CD4-positive, CD25-positive, alpha-beta regulatory T cell (primary cell): ENCODE measurements around the gene RFXAP. TPM values are rescaled to one million over a fixed set of nuclear protein-coding genes. Genes with fewer than 3 reads are reported as not detected.

Source experiments
- ATAC-seq, 2 donors: fragments of 150-1000 bp; cut with Tn5 transposase; one replicate each; pipeline ENCODE4 v1.10.0; 2021; ENCODE audit warnings: low read depth in 2 of 2, moderate number of reproducible peaks in 2 of 2, moderate library complexity in 1 of 2
- DNase-seq, 3 donors: peaks; one replicate each; pipeline versions ENCODE4 v3.0.0 to v3.0.0-alpha.2; 2012 to 2022; ENCODE audit warnings: mixed read lengths in 1 of 3
- H3K27ac ChIP-seq: one replicate; pipeline ENCODE4 v1.7.0; 2013; ENCODE audit warnings: mild to moderate bottlenecking, low read length; ENCODE audit not compliant: insufficient read depth, poor library complexity, severe bottlenecking
- H3K27me3 ChIP-seq: one replicate; pipeline ENCODE4 v1.7.0; 2013; ENCODE audit warnings: low read length; ENCODE audit not compliant: control insufficient read depth, insufficient read depth
- H3K36me3 ChIP-seq: one replicate; pipeline ENCODE4 v1.7.0; 2013; ENCODE audit warnings: mild to moderate bottlenecking, low read length, moderate library complexity; ENCODE audit not compliant: control insufficient read depth, insufficient read depth
- H3K4me1 ChIP-seq: 2 replicates; pipeline ENCODE4 v1.7.0; 2013; ENCODE audit warnings: mild to moderate bottlenecking, low read length; ENCODE audit not compliant: insufficient read depth, control insufficient read depth, poor library complexity, severe bottlenecking
- H3K4me3 ChIP-seq: one replicate; pipeline ENCODE4 v1.7.0; 2013; ENCODE audit warnings: low read depth, mild to moderate bottlenecking, low read length, moderate library complexity
- H3K9me3 ChIP-seq, 2 experiments: 1 replicate in 1 of 2; 2 replicates in 1 of 2; pipeline ENCODE4 v1.7.0; 2013; ENCODE audit warnings: low read length in 2 of 2, mild to moderate bottlenecking in 1 of 2, moderate library complexity in 1 of 2; ENCODE audit not compliant: control insufficient read depth in 2 of 2
- H3K27ac Mint-ChIP-seq, 3 donors: one replicate each; pipeline ENCODE4 v1.8.0; 2020 to 2022; ENCODE audit warnings: mild to moderate bottlenecking in 3 of 3, mixed read lengths in 3 of 3, moderate library complexity in 2 of 3
- H3K27me3 Mint-ChIP-seq: one replicate; pipeline ENCODE4 v1.8.0; 2022; ENCODE audit warnings: mild to moderate bottlenecking, mixed read lengths
- H3K36me3 Mint-ChIP-seq: one replicate; pipeline ENCODE4 v1.8.0; 2020; ENCODE audit warnings: mixed read lengths
- H3K4me1 Mint-ChIP-seq, 4 donors: one replicate each; pipeline ENCODE4 v1.8.0; 2020 to 2022; ENCODE audit warnings: mixed read lengths in 4 of 4, mild to moderate bottlenecking in 1 of 4
- H3K4me3 Mint-ChIP-seq, 4 donors: one replicate each; pipeline ENCODE4 v1.8.0; 2020 to 2022; ENCODE audit warnings: mild to moderate bottlenecking in 4 of 4, mixed read lengths in 4 of 4, moderate library complexity in 3 of 4
- H3K9me3 Mint-ChIP-seq, 7 donors: one replicate each; pipeline ENCODE4 v1.8.0; 2020 to 2022; ENCODE audit warnings: mixed read lengths in 7 of 7, mild to moderate bottlenecking in 3 of 7, moderate library complexity in 2 of 7
- polyA plus RNA-seq, 4 donors: library from polyadenylated mRNA; unstranded; fragments of 300-500 nt; fragmentation: Illumina TruSeq; gene quantifications; one replicate each; pipeline ENCODE4 v1.2.3, GENCODE V29; 2021
- total RNA-seq: library from RNA; stranded (reverse); gene quantifications from one replicate; pipeline ENCODE4 v1.2.3, GENCODE V29; 2022

RFXAP gene
- total and polyA plus RNA-seq, 5 donors from 2014 or later: 2.4 to 7.1 (median 2.5) TPM

- ATAC-seq: no peak
- Histone ChIP-seq H3K27ac (no peak overlapping the region), H3K4me1 (no peaks in the 10 kb centered on the region), H3K27me3 (no peaks in the 10 kb centered on the region), H3K9me3 (no peaks in the 10 kb centered on the region), H3K36me3 (no peaks in the 10 kb centered on the region), H3K4me3 (no peak overlapping the region)
- no peaks in the 10 kb centered on the region for H3K36me3 Mint-ChIP-seq
- DNase-seq: peak in 1 of 3 donors; percentile 9
- no peaks in the 10 kb centered on the region for H3K9me3 Mint-ChIP-seq
- H3K27me3 Mint-ChIP-seq: peaks cover 11% of the 10 kb centered on the region
- peaks cover 0 to 4% (median 0%) of the 10 kb centered on the region in 4 donors for H3K4me1 Mint-ChIP-seq
- no peak overlapping the region for H3K27ac Mint-ChIP-seq
- no peak overlapping the region for H3K4me3 Mint-ChIP-seq
Measured at GRCh38 chr13:36850790-36851438, 31.9 kb downstream of the RFXAP start.

- ATAC-seq: no peak
- peaks cover 2% of the 10 kb centered on the region for H3K27me3 ChIP-seq
- peaks cover 0 to 2% (median 0%) of the 10 kb centered on the region in 4 donors for H3K4me1 Mint-ChIP-seq
Measured at GRCh38 chr13:36857253-36857652, 38.2 kb downstream of the RFXAP start.

GRCh38 chr13:36858290-36858689 lies 39.3 kb downstream of the RFXAP start:
- no peak overlapping the region for H3K4me3 Mint-ChIP-seq
- peaks cover 2% of the 10 kb centered on the region for H3K27me3 ChIP-seq
- H3K36me3 ChIP-seq: no peaks in the 10 kb centered on the region
- peaks cover 5% of the 10 kb centered on the region for H3K27me3 Mint-ChIP-seq
- H3K9me3 ChIP-seq: no peaks in the 10 kb centered on the region
- DNase-seq: peak in 1 of 3 donors; percentile 56
- H3K36me3 Mint-ChIP-seq: no peaks in the 10 kb centered on the region
- H3K9me3 Mint-ChIP-seq: no peaks in the 10 kb centered on the region
- no peak for ATAC-seq
- no peak overlapping the region for H3K4me3 ChIP-seq
- H3K27ac ChIP-seq: no peak overlapping the region
- peaks cover 0 to 7% (median 1%) of the 10 kb centered on the region in 4 donors for H3K4me1 Mint-ChIP-seq
- H3K4me1 ChIP-seq: no peaks in the 10 kb centered on the region
- H3K27ac Mint-ChIP-seq: no peak overlapping the region

More at GRCh38 chr13:36857253-36857652, 38.2 kb downstream of the RFXAP start:
- H3K9me3 ChIP-seq: no peaks in the 10 kb centered on the region
- no peaks in the 10 kb centered on the region for H3K9me3 Mint-ChIP-seq
- no peak overlapping the region for H3K27ac Mint-ChIP-seq
- H3K27me3 Mint-ChIP-seq: peaks cover 5% of the 10 kb centered on the region
- H3K4me3 Mint-ChIP-seq: peak overlapping the region in 1 of 4 donors; percentile 52
- no peaks in the 10 kb centered on the region for H3K4me1 ChIP-seq
- DNase-seq: no peak
- H3K36me3 Mint-ChIP-seq: no peaks in the 10 kb centered on the region
- no peaks in the 10 kb centered on the region for H3K36me3 ChIP-seq
- H3K27ac ChIP-seq: no peak overlapping the region
- H3K4me3 ChIP-seq: no peak overlapping the region

GRCh38 chr13:36859259-36859658 lies 40.2 kb downstream of the RFXAP start:
- peaks cover 5% of the 10 kb centered on the region for H3K27me3 Mint-ChIP-seq
- H3K4me1 ChIP-seq: no peaks in the 10 kb centered on the region
- H3K36me3 Mint-ChIP-seq: no peaks in the 10 kb centered on the region
- no peaks in the 10 kb centered on the region for H3K9me3 Mint-ChIP-seq
- ATAC-seq: no peak
- H3K36me3 ChIP-seq: no peaks in the 10 kb centered on the region
- peaks cover 0 to 7% (median 1%) of the 10 kb centered on the region in 4 donors for H3K4me1 Mint-ChIP-seq
- H3K4me3 Mint-ChIP-seq: no peak overlapping the region
- no peak overlapping the region for H3K27ac ChIP-seq
- H3K4me3 ChIP-seq: no peak overlapping the region
- H3K27me3 ChIP-seq: peaks cover 7% of the 10 kb centered on the region
- H3K9me3 ChIP-seq: no peaks in the 10 kb centered on the region
- no peak overlapping the region for H3K27ac Mint-ChIP-seq
- DNase-seq: no peak

DNA sequence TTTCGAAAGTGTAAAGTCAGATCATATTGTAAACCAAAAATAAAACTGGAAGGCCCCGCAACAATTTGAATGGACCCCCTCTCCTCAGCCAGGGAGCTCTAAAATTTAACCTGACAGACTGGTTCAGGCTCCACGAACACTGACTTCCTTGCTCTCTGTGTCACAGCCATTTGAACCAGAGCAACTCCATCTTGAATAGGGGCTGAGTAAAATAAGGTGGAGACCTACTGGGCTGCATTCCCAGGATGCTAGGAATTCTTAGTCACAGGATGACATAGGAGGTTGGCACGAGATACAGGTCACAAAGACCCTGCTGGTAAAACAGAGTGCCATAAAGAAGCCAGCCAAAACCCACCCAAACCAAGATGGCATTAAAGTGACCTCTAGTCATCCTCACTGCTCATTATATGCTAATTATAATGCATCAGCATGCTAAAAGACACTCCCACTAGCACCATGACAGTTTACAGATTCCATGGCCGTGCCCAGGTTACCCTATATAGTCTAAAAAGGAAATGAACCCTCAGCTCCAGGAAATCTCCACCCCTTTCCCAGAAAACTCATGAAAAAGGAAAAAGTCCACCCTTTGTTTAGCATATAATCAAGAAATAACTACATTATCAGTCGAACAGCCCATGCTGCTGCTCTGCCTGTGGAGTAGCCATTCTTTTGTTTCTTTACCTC lies 43.1 kb downstream of the RFXAP start:
- peaks cover 9% of the 10 kb centered on the region for H3K27me3 ChIP-seq
- Mint-ChIP-seq H3K27me3 (peaks cover 25% of the 10 kb centered on the region), H3K27ac (no peak overlapping the region), H3K4me3 (no peak overlapping the region), H3K36me3 (peaks cover 5% of the 10 kb centered on the region), H3K4me1 (peaks cover 0 to 7% (median 1%) of the 10 kb centered on the region in 4 donors), H3K9me3 (no peaks in the 10 kb centered on the region)
- H3K27ac ChIP-seq: no peak overlapping the region
- H3K4me1 ChIP-seq: no peaks in the 10 kb centered on the region
- DNase-seq: peak in 1 of 3 donors; percentile 63
- no peak overlapping the region for H3K4me3 ChIP-seq
- no peaks in the 10 kb centered on the region for H3K36me3 ChIP-seq
- no peaks in the 10 kb centered on the region for H3K9me3 ChIP-seq
- ATAC-seq: no peak

DNA sequence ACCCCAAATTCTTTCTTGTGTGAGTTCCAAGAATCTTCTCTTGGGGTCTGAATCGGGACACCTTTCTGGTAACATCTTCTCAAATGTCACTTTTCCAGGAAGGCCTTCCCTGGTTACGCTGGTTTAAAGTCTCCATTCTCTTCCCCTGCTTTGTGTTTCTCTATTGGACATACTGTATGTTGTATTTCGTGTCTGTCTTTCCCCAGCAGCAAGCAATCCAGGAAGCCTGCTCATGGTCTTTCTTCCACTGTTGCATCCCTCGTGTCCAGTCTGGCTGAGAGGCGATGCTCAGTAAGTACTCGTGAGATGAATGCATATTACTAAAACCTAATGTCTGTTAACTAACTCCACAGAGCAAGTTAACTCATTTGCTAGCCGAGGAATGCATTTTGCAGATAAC lies 43.7 kb downstream of the RFXAP start:
- H3K4me3 Mint-ChIP-seq: no peak overlapping the region
- no peak overlapping the region for H3K27ac ChIP-seq
- no peak overlapping the region for H3K27ac Mint-ChIP-seq

DNA sequence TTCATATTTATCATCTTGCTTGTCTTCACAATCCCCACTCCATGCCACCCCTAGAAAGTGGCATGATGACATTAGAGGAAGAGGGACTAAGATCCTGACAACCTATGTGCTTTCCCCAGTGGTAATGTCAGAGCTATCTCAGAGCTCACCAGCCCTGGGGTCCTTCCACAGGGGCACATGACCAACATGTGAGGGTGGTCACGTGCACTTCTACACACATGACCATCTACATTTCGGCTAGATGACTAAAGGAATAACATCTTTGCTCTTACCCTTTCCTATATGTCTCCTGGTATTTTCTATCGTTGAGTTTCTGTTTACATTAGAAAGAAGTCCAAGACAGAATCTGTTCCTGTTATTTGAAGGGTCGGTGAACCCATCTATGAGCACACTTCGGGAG lies 46.2 kb downstream of the RFXAP start:
- Mint-ChIP-seq H3K27me3 (peaks cover 32% of the 10 kb centered on the region), H3K36me3 (peaks cover 5% of the 10 kb centered on the region), H3K4me1 (peaks cover 0 to 7% (median 1%) of the 10 kb centered on the region in 4 donors), H3K27ac (no peak overlapping the region), H3K9me3 (no peaks in the 10 kb centered on the region), H3K4me3 (no peak overlapping the region)
- Histone ChIP-seq H3K9me3 (no peaks in the 10 kb centered on the region), H3K4me3 (no peak overlapping the region), H3K36me3 (no peaks in the 10 kb centered on the region), H3K27me3 (peaks cover 7% of the 10 kb centered on the region), H3K4me1 (no peaks in the 10 kb centered on the region), H3K27ac (no peak overlapping the region)
- no peak for ATAC-seq
- no peak for DNase-seq

More for the DNA sequence above, 43.7 kb downstream of the RFXAP start:
- ATAC-seq (no peak), DNase-seq (no peak)
- Mint-ChIP-seq H3K27me3 (peaks cover 30% of the 10 kb centered on the region), H3K4me1 (peaks cover 0 to 7% (median 1%) of the 10 kb centered on the region in 4 donors), H3K36me3 (peaks cover 5% of the 10 kb centered on the region), H3K9me3 (no peaks in the 10 kb centered on the region)
- H3K4me3 ChIP-seq: no peak overlapping the region
- H3K9me3 ChIP-seq: no peaks in the 10 kb centered on the region
- peaks cover 9% of the 10 kb centered on the region for H3K27me3 ChIP-seq
- H3K4me1 ChIP-seq: no peaks in the 10 kb centered on the region
- H3K36me3 ChIP-seq: no peaks in the 10 kb centered on the region
